Gastrocnemius medialis (tissue), 4 donors: Measurements from ENCODE around the gene RAB3GAP1.

Experiments used
- POLR2A ChIP-seq, 2 donors: fragments of 450-650 bp; IDR thresholded peaks; one replicate each; pipeline ENCODE4 v1.6.1; 2017; ENCODE audit warnings: antibody characterized with exemption in 2 of 2, mild to moderate bottlenecking in 2 of 2, moderate library complexity in 2 of 2
- TF ChIP-seq, protein P1 (sequence below), 5 experiments: fragments of 450-650 bp in 3 of 5; fragments of 200-600 bp in 2 of 5; sonication (generic) in 2 of 5; IDR thresholded peaks in 4 of 5; conservative IDR thresholded peaks in 1 of 5; 1 replicate in 4 of 5; 2 replicates in 1 of 5; pipeline ENCODE4 v1.5.1; 2016 to 2019; ENCODE audit warnings: antibody characterized with exemption in 5 of 5, mild to moderate bottlenecking in 3 of 5, moderate library complexity in 3 of 5

DNA sequence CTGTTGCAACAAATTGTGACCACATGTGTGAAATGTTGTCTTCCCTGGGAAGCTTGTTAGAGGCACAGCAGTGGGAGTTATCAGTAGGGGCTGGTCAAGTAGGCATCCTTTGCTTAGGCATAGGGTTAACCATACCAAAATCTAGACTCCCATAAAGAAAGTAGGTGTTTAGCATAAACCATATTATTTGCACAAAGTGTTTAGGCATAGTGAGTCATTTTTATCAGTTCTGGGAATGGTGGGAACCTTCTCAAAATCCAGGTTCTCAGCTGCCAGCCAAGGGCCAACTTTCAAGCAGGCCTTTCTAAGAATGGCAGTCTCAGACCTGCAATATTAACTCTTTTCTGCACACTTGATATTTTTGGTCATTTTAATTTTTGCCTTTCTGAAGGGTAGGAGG is 88.5 kb downstream of the RAB3GAP1 start:
- TF ChIP-seq POLR2A (IDR thresholded peaks at IDR 0.05), result no peak
- TF ChIP-seq, protein P1, sequence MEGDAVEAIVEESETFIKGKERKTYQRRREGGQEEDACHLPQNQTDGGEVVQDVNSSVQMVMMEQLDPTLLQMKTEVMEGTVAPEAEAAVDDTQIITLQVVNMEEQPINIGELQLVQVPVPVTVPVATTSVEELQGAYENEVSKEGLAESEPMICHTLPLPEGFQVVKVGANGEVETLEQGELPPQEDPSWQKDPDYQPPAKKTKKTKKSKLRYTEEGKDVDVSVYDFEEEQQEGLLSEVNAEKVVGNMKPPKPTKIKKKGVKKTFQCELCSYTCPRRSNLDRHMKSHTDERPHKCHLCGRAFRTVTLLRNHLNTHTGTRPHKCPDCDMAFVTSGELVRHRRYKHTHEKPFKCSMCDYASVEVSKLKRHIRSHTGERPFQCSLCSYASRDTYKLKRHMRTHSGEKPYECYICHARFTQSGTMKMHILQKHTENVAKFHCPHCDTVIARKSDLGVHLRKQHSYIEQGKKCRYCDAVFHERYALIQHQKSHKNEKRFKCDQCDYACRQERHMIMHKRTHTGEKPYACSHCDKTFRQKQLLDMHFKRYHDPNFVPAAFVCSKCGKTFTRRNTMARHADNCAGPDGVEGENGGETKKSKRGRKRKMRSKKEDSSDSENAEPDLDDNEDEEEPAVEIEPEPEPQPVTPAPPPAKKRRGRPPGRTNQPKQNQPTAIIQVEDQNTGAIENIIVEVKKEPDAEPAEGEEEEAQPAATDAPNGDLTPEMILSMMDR (IDR thresholded peaks at IDR 0.05 in 4 of 5, conservative IDR thresholded peaks at IDR 0.05 in 1 of 5), result no peak
